ENCODE measurements around the gene FAM151A. TPM values are rescaled to one million over a fixed set of nuclear protein-coding genes. Genes with fewer than 3 reads are reported as not detected.
A peak's percentile ranks its signal among the peaks of the same experiment; 100 is the strongest.

Gene FAM151A
- not detected for total RNA-seq

DNA sequence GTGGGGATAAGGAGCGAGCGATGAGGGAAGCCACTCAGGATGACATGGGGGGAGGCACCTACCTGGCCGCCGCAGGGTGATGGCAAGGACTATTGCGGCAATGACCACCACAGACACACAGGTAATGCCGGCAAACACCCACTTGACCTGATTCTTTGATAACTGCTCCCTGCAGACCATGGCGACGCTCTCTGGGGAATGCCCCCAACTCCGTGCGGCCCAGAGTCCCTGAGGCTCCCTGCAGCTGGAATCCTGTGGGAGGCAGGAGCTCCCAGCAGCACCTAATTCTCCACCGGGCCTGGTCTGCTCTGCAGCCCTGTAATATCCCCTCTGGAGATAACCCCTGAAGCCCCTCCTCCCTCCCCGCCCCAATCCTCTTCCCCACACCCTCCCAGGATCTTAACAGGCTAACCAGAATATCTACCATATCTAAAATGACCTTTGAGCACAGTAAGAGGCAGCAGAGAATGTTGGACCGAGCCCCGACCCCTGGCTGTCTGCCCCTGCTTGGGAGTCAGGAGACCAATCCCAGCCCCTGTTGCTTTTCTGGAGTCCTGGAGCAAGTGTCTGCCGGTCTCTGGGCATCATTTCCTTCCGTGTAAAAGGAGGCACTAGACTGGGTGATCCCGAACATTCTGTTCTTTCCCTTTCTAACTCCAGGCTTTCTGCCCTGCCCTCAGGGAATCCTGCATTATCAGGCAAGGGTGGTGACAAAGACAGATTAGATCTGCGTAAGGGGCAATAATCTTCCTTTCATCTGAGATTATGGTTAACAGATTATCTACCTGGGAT is at the start of gene FAM151A:
Gene FAM151A (minus strand): TSS at position 310 of the 792 bp plus-strand sequence. CDS start 130 bp downstream, at position 180.
- intact Hi-C loops (cut with DNase I), result no loop called here
- TF ChIP-seq, protein P1, sequence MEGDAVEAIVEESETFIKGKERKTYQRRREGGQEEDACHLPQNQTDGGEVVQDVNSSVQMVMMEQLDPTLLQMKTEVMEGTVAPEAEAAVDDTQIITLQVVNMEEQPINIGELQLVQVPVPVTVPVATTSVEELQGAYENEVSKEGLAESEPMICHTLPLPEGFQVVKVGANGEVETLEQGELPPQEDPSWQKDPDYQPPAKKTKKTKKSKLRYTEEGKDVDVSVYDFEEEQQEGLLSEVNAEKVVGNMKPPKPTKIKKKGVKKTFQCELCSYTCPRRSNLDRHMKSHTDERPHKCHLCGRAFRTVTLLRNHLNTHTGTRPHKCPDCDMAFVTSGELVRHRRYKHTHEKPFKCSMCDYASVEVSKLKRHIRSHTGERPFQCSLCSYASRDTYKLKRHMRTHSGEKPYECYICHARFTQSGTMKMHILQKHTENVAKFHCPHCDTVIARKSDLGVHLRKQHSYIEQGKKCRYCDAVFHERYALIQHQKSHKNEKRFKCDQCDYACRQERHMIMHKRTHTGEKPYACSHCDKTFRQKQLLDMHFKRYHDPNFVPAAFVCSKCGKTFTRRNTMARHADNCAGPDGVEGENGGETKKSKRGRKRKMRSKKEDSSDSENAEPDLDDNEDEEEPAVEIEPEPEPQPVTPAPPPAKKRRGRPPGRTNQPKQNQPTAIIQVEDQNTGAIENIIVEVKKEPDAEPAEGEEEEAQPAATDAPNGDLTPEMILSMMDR (IDR thresholded peaks at IDR 0.05), result no peak
- TF ChIP-seq POLR2A (IDR thresholded peaks at IDR 0.05), result no peak
- no peak for DNase-seq
- Histone ChIP-seq H3K27ac (no peak within 1 kb of the TSS), H3K4me1 (no peaks in the 10 kb centered on the region), H3K27me3 (no peaks in the 10 kb centered on the region), H3K36me3 (no peaks in the 10 kb centered on the region), H3K9me3 (no peaks in the 10 kb centered on the region), H3K4me3 (replicated peaks in 1 of 3) (no peak within 1 kb of the TSS)
- 71 to 73% methylated on average over 15 to 18 of the region's 18 CpGs for WGBS, 2 donors

DNA sequence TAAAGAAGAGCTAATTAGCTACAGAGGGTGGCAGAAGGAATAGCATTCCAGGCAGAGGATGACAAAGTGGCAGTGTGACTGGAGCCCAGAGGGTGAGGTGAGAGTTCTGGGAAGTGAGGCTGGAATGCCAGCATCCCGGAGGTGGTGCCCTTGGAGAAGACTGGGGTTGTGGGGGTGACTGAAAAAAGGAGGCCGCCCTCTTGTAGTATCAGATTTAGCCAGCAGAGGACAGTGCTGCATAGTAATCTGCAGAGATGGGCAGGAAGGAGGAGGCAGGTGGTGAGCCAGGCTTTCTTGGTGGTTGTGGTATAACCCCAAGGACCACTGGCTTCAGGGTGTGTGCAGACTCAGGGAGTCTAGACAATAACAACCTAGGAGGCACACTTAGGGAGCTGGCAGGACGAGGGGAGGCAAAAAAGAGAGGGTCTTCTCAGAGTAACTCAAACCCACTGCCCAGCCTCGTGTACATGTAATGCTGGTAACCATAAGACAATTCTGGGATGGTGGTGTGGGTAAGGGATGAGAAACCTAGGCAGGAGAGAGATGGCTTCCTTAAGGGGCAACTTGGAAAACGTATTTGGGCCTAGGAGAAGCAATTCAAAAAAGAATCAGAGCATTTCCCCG is 48.8 kb upstream of the FAM151A start:
- WGBS, 2 donors, result 66 to 68% methylated on average over 6 of the region's 6 CpGs
- H3K27ac ChIP-seq, result no peak overlapping the region
- H3K4me1 ChIP-seq, result no peaks in the 10 kb centered on the region
- no peaks in the 10 kb centered on the region for H3K27me3 ChIP-seq
- H3K36me3 ChIP-seq, result no peaks in the 10 kb centered on the region
- H3K9me3 ChIP-seq, result no peaks in the 10 kb centered on the region
- H3K4me3 ChIP-seq (replicated peaks in 1 of 3), result no peak overlapping the region
- TF ChIP-seq, protein P1 (IDR thresholded peaks at IDR 0.05), result peak in 4 of 6 experiments; percentile 21 to 52 (median 44)
- TF ChIP-seq POLR2A (IDR thresholded peaks at IDR 0.05), result no peak
- peak in 1 of 2 donors; percentile 15 for DNase-seq
- intact Hi-C loops (cut with DNase I), result no loop called here

- no peak overlapping the region for H3K4me3 ChIP-seq (replicated peaks in 1 of 3)
- DNase-seq, result no peak
- no peaks in the 10 kb centered on the region for H3K4me1 ChIP-seq
- H3K27me3 ChIP-seq, result no peaks in the 10 kb centered on the region
- H3K9me3 ChIP-seq, result no peaks in the 10 kb centered on the region
- H3K27ac ChIP-seq, result no peak overlapping the region
- no peaks in the 10 kb centered on the region for H3K36me3 ChIP-seq
- TF ChIP-seq POLR2A (IDR thresholded peaks at IDR 0.05), result no peak
- TF ChIP-seq, protein P1 (IDR thresholded peaks at IDR 0.05), result no peak
- WGBS, 2 donors, result 86 to 95% methylated on average over 2 of the region's 2 CpGs
- intact Hi-C loops (cut with DNase I), result no loop called here
Observed at GRCh38 chr1:54668567-54668966, 45.2 kb upstream of the FAM151A start.

DNA sequence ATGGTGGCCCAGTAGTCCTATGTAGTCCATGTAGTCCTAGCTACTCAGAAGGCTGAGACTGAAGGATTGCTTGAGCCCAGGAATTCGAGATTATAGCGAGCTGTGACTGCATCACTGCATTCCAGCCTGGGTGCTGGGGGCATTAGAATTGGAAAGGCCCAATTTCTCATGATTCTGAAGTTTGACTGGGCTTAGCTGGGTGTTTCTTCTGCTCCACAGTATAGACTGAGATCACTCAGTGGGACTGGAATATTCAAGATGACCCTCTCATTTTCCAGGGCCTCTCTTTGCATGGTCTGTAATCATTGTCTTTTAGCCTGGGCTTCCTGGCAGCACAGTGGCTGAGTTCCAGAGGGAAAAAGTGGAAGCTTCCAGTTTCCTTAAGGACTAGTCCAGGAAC is 44.5 kb upstream of the FAM151A start:
- no peaks in the 10 kb centered on the region for H3K27me3 ChIP-seq
- WGBS, 2 donors, result 83 to 94% methylated on average over 2 of the region's 2 CpGs
- H3K36me3 ChIP-seq, result no peaks in the 10 kb centered on the region
- H3K27ac ChIP-seq, result no peak overlapping the region
- no peaks in the 10 kb centered on the region for H3K4me1 ChIP-seq
- no peak for DNase-seq
- no peak overlapping the region for H3K4me3 ChIP-seq (replicated peaks in 1 of 3)
- no peak for TF ChIP-seq POLR2A (IDR thresholded peaks at IDR 0.05)
- TF ChIP-seq, protein P1 (IDR thresholded peaks at IDR 0.05), result no peak
- intact Hi-C loops (cut with DNase I), result no loop called here
- H3K9me3 ChIP-seq, result no peaks in the 10 kb centered on the region

DNA sequence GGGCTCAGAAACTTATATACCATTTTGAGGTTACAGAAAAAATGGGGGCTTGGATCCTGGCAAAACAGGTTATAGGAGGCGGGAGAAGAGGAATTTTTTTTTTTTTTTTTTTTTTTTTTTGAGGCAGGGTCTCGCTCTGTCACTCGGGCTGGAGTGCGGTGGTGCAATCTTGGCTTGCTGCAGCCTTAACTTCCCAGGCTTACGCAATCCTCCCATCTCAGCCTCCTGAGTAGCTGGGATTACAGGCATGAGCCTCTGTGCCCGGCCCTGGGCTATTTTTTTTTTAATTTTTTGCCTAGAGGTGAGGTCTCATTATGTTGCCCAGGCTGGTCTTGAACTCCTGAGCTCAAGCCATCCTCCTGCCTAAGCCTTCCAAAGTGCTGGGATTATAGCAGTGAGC is 43.0 kb upstream of the FAM151A start:
- no peaks in the 10 kb centered on the region for H3K27me3 ChIP-seq
- TF ChIP-seq, protein P1 (IDR thresholded peaks at IDR 0.05), result no peak
- TF ChIP-seq POLR2A (IDR thresholded peaks at IDR 0.05), result no peak
- no peak overlapping the region for H3K4me3 ChIP-seq (replicated peaks in 1 of 3)
- WGBS, 2 donors, result 93 to 94% methylated on average over 6 of the region's 6 CpGs
- intact Hi-C loops (cut with DNase I), result no loop called here
- H3K4me1 ChIP-seq, result no peaks in the 10 kb centered on the region
- no peak overlapping the region for H3K27ac ChIP-seq
- no peaks in the 10 kb centered on the region for H3K9me3 ChIP-seq
- H3K36me3 ChIP-seq, result no peaks in the 10 kb centered on the region
- no peak for DNase-seq
